CD4-positive, alpha-beta T cell treated with Interleukin-10 for 1 hour (primary cell): ENCODE results near the gene ADORA1.

Experiments
- DNase-seq: peaks from one replicate; pipeline ENCODE4 v3.0.0-alpha.2; 2020

Gene ADORA1

DNA sequence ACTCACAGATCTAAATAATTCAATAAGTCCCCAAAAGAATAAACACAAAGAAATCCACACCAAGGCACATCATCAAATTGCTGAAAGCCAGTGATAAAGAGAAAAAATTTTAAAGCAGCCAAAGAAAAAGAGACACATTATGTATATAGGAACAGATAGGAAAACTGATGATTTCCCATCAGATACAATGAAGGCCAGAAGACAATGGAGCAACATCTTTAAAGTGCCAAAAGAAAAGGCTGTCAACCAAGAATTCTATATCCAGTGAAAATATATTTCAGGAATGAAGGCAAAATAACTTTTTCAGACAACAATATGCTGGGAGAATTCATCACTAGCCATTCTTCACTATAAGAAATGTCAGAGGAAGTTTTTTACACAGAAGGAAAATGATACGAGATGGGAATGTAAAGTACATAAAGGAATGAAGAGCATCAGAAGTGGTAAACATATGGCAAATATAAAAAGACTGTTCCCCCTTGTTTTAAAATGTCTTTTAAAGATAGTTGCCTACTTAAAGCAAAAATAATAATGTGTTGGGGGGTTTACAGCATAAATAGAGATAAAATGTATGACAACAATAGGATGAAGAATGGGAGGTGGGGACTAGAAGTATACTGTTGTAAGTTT is 32.4 kb upstream of the ADORA1 start:
- DNase-seq: no peak

DNA sequence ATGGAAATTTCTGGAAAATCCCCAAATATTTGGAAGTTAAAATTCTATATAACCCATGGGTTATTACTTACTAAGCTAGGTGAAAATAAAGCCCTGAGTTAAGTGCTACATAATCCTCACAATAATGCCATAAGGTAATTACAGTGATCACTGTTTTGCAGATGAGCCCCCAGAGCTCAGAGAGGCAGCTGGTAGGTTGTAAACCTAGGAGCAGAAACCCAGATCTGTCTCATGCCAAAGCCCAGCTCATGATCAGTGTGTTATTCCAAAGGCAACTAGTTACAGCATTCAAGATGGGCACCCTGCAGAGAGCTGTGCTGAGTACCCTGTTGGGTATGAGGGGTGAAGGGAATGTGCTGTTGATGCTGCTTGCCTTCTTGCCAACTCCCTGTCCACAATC is 31.0 kb upstream of the ADORA1 start:
- DNase-seq: no peak

DNA sequence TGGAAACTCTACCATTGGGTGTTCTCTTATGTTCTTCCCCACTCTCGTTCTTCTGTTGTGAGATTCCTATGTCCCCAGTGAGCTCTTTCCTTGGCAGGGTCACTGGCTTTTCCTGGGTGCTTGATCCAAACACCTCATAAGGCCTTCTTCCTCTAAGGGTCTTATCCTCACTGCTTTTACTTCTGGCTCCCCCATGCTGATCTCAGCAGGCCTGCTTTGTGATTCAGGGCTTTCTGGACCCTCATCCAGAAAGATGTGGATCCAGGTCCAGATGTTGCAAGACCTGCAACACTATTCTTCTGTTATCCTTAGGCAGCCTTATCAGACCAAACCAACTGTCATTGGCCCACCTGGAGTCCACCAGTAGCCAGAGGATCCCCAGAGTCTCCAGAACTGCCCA is 30.5 kb upstream of the ADORA1 start:
- no peak for DNase-seq

DNA sequence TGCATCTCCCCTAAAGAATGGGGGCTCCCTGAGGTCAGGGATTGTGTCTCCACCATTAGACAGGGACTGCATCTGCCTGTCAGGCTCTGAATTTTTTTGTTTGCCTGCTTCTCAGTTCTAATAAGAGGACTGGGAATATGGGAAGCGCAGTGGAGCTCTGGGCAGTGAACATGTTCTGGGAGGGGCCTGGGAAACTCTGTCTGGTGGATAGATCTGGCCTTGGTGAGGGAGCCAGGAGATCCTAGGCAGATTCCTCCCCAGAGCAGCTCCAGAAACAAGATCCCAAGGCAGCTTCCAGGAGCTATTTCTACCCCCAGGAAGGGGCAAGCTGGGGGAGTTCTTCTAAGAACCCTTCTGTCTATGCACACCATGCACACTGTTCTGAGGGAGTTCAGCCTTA is 29.1 kb upstream of the ADORA1 start:
- no peak for DNase-seq

DNA sequence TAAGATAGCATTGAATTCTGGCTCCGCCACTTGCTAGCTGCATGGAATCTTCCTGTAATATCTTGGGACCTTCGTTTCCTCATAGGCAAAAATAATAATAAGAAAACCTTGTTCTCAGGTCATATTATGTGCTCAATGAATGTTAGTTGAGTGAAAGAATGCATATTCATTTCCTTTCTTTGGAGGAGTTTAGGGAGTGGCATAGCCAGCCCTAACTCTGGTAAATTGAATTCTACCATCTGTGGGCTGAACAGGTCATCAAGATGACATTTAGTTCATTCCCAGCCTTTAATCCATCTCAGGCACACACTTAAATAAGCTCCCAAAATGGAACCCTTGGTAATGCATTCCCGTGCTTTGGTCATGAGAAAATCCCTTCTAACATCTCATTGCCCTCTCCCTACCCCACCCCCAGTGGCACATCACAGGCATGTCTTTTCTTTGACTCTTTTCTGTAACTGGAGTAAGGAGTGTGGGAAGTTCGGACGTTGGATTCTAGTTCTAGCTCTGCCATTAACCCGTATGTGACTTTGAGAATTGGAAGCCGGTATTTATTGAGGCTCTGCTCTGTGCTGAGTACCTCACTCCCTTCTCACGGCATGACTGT is 28.5 kb upstream of the ADORA1 start:
- DNase-seq: no peak

DNA sequence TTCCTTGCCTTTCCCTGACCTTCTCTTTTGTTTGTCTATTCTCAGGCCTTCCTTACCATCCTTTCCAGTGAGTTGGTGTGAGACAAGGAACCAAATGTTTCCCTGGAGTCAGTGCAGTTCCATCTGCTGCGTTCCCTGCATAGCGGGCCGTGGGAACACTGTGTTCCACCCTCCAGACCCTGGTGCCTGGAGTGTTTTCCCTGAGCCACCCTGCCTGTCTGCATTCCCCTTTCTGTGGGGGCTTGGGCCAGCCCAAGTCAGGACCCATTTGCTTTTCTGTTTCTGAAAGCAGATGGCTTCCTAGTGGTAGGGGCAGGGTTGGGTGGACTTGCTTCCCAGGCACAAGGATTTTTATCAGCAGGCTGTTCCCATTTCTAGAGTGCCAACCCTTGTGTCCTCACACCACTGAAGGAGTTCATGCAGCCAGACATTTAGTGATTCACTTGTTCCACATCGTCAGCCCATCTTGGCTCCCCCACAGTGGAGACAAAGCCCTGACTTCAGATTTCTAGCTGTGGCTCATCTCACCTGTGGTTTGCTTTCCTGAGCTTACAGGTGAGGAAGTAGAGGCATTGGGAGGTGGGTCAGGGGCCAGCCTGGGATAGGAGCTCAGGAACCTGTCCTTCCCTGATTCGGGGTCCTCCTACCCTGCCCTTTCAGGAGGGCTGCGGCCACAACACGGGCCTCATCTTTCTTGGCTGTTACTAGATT is 27.6 kb upstream of the ADORA1 start:
- no peak for DNase-seq

DNA sequence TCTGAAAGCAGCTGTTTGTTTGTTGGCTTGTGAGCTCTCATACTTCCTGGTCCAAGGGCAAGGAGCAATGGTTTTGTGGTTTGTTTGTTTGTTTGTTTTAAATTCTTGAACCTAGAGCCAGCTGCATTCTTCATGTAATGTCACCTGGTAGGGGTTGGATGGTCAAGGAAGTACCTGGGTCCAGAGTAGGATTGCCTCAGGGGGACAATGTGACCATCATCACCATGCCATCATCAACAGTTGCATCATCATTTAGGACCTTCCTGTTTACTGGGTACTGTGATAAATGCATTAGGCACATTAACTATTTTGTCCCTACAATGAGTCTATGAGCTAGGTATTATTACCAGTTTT is 27.0 kb upstream of the ADORA1 start:
- no peak for DNase-seq

DNA sequence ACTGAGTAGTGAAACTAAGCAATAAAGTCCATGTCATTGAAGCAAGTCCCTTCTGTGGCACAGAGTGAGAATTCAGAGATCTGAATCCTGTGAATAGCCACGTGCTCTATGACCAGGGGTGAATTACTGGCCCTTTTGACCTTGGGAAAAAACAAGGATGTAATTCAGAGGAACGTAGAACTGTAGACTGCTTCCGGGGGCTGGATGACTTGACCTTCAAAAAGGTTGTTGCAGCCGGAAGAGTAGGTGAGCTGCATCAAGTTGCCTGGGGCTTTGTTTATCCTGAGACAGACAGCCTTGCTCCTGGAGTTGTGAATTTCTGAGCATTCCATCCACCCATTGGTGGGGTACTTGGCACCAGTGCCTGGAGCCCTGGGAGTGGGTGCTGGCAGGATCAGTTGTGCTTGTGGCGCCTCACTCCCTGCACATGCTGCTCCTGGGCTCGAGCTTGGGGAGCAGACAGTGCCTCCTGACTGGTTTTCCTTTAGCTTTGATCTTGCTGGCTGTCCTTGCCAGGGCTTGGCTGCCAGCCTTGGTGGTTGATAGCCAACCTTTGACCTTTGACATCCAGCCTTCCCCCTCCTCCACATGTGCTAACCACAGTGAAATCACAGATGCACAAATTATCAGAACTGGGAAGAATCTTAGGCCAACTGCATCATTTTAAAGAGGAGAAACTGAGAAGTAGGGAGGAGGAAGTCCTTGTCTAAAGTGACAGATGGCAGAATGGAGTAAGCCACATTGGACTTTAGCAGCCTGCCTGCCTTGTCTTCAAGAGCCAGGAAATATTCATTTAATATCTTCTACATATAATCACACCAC is 25.5 kb upstream of the ADORA1 start:
- DNase-seq: no peak

DNA sequence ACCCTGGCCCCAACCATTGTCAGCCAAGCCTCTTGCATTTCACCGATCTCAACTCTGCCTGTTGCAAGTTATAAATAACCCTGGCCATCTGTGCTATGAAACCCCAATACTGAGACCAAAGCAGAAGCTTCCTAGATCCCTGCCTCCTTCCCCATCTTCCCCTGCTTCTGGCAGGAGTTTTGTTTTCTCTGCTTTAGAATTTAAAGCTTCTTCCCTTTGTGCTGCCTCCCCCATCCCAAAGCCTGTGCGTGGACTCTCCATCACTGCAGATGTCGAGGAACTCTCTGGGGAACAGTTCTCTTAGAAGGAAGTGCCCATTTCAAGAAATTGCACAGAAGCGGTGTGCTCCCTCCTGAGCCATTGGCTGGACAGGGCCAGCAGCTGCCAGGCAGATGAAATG is 24.3 kb upstream of the ADORA1 start:
- DNase-seq: no peak

DNA sequence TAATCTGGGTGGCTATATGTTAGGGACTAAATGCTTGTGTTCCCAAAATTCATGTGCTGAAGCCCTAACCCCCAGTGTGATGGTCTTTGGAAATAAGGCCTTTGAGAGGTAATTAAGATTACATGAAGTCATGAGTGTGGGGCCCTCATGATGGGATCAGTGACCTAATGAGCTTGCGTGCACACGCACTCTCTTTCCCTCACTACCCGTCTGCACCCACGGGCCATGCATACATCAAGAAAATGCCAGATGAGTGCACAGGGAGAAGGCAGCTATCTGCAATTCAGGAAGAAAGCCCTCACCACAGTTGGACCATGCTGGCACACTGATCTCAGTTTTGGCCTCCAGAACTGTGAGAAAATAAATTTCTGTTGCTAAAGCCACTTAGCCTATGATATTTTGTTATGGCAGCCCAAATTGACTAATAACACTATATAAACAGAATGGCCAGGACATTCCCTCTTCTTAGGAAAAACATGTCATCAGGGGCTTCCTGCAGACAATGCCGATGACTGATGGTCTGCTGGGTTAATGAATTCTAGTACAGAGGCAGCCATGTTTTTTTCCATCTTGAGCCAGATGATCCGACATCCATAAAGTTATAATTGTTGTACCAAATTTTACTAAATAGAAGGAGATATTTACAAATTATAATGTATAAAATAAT is 23.6 kb upstream of the ADORA1 start:
- no peak for DNase-seq

DNA sequence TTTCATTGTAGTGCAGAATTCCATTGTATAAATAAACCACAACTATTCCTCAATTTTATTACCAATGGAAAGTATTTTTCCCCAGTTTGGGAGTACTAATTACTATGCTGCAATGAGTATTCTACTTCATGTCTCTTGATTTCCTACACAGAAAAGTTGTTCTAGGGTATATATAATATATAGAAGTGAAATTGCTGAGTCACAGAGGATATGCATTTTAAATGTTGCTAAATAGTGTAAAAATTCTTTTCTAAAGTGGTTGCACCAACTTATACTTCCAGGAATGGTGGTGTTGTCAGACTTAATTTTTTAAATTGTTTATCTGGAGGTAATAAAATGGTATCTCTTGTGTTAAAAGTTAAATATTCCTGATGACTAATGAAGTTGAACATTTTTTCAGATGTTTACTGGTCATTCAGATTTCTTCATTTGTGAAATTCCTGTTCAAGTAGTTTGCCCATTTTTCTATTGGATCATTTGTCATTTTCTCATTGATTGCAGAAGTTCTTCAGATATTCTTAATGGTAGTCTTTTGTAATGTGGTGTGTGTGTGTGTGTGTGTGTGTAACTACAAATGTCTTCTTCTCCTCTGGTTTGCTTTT is 22.6 kb upstream of the ADORA1 start:
- DNase-seq: no peak

DNA sequence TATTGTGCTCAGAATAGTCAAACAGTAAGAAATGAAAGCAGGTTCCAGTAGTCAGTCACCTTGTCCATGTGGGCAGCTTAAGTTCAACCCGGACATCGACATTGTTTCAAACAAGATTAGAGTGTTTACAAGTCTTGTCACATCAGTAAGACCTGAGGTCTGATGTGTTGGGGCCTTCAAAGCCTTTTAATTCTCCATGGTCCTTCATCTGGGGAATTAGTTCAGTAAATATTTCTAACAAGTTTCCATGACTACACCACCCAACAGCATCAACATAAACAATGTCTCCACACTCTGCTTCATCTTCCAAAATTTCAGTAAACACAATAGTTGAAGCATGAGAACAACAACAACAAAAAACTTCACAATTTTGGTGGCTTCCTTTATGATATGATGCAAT is 15.1 kb upstream of the ADORA1 start:
- DNase-seq: no peak

DNA sequence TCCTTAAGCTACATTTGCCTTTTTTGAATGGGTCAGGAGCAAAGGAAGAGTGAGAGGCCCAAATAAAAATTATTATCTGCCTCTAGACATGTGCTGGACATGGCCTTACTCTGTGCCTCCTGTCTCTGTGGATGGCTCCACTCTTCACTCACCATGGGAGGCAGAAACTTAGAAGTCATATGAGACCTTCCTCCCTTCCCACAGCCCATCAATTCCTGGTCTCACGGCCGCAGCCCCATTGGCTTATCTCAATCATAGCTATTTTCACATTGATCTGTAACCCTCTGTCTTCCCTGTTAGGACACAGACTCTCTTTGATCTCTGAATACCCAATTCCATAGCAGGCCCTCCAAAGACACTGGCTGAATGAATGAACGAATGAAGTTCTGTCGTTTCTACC is 14.2 kb upstream of the ADORA1 start:
- DNase-seq: no peak

DNA sequence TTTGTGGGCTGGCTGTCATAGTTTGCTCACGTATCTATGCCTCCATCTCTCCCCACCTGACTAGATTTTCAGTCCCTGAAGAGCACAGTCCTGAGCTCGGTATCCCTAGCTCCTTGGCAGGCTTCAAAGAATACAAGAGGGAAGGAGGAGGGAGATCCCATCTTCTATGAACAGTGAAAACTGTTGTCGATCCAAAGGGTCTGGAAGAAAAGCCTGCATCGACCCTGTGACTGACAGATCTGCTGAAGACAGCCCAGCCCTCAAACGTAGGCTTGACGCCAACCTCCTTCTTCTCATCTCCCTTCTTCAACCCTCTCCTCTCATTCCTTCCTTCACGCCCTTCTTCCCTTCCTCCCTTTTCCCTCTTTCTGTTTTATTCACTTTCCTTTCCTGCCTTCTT is 13.3 kb upstream of the ADORA1 start:
- no peak for DNase-seq

DNA sequence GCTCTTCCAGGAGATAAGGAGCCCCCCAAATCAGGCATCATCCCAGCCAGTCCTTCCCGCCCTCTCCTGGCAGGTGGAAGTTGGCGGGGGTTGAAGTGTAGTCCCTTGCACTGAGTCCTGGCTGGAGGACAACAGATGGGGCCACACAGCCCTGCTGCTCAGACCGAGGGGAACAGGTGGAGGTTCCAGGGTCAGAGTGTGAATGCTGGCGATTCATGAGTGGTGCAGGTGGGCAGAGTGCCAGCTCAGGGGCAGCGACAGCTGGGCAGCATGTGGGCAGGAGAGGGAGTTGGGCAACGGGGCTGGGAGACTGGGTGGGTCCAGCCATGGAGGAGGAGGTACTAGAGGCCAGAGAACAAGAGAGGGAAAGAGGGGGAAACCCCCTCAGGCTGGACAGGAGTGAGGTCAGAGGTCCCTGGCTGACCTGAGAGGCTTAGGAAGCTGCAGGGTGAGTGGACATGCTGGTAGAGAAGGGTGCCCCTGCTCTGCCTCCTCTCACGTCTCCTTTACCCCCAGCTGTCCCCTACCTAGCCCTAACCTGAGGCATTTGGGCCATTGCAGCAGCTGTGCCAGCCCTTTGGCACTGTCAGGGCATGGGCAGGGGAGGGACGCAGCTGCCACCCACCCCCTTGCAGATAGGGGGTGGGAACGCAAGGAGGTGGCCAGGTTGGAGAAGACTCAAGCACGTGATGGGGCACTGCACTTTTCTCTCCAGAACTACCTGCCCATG is 11.3 kb upstream of the ADORA1 start:
- DNase-seq: no peak

DNA sequence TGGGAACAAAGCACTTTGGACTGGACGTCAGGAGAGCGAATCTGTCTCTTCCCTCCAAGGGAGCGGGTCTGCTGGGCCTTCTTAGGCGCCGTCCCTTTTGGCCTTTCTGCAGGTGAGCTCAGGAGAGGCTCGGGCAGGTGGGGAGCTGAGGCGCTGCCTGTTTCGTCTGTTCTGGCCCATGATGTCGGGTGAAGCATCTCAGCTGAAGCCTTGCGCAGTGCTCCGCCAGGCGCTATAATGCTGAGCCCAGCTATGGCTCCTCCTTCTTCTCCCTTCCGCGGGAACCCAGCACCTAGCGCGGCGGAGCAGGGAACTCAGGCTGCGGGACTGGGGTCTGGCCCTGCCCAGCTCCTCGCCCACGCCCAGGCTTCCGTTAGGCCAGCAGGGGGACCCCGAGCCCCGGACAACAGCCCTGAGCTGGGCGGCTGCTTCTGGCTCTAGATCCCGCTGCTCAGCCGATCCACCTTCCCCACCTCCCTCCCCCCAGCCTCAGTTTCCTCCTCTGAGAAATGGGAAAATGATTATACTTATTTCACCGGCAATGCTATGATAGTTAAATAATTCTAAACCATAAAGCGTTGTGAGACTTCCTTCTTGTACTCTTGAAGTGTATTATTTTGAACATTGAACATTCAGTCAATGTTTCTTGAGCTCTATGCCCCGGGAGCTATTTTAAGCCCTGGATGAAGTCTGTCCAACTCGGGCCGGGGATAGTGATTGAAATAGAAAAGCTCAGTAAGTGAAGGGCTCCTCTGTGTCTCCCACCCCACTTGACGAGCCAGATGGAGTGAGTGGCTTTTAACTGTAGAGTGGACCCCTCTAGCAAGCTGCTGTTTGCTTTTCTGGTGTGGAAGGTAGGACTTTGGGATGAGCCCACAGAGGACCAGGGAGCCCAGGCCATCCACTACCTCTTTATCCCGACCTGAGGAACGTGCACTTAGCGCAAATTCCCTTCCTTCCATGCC is 9.6 kb upstream of the ADORA1 start:
- DNase-seq: peak; percentile 10

DNA sequence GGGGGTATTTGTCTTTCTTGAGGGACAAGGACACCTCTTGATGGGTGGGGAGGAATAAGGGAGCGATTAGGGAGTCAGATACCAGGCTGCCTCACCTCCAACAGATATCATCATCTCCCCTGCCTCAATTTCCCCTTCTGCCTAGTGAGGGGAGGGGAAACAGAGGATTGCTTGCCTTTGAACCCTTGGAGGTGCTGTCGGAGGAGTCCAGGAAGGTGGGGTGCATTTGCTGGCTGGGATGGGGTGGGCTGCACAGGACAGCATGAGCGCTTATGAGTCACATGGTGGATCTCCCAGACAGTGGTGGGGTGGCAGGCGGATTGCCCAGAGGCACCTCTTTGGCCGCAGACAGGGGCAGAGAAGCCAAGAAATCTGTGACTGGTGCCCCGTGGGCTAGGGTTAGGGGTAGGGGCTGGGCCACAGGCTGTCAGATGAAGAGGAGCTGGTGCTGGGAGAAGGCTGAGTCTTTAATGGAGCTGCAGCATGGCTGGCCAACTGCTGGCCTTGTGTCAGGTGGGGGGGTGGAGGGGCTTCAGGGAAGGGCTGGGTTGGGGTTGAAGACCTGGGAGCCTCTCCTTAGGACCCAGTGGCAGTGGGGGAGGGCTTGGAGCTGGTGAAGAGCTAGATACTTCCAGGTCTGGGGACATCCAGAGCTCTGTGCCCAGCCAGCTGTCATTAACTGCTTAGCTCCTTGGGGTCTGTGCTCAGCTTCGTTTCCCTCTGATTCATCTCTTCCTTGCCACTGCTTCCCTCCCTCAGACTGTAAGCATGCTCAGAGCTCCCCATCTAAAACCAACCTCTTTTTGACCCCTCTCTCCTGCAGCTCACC is 7.0 kb upstream of the ADORA1 start:
- no peak for DNase-seq

DNA sequence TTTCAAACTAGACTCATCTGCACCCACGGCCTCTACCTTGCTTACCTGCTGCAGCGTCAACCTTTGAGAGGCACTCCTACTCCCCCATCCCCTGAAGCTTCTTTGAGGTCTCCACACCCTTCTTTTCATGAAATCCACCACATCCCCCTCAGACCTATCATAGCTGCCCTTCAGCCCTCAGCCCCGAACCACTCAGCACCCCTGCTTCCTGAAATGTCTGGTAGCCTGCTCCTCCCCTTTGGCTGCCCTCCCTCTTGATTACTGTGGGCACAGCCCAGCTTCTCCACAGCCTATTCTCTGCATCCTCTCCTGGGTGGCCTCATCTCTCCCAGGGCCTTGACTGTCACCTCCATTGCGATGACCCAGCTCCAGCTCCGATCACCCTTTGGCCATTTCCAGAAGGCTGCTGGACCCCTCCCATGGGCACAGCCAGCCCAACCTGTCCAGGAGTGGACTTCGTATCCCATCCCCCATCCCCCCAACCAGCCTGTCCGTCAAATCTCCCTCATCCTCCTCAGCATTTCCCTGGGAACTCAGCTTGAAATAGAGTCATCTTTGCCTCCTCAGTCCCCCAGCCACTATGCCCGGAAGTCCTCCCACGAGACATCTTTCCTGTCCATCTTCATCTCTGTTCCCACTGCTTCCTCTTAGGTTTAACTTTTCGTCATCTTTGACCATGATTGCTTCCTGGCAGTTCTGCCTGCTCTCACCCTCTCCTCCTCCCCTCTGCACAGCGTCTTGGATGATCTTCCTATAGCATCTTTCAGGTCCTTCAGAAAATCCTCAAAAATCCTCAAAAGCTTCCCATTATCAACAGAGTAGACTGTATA is 6.1 kb upstream of the ADORA1 start:
- no peak for DNase-seq

DNA sequence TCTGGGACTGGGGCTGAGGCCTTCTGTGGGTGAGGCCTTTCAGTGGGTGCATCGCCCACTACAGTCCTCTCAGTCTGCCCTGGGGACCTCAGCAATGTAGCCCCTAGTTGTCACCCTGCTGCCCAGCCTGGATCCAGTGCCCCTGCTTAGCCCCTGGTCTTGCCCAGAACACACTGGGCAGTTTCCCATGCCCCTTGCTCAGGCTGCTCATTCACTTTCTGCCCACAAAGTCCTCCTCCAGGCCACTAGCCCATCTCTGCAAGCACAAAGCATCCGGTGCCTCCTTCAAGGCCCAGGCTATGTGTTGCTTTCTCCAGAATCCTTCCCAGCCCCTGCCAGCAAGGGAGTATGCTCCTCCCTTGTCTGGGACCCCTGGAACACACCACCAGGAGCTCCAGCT is 5.4 kb upstream of the ADORA1 start:
- DNase-seq: no peak
